GM23338 (cell line): ENCODE results near the gene RASGRF2. TPM values are rescaled to one million over a fixed set of nuclear protein-coding genes. Genes with fewer than 3 reads are reported as not detected.

Source experiments
- ATAC-seq: fragments of 200-7000 bp; cut with Tn5 transposase; 3 replicates; pipeline ENCODE4 v1.9.1; 2020
- DNase-seq: peaks from one replicate; pipeline ENCODE4 v3.0.0-alpha.2; 2015; ENCODE audit warnings: low spot score
- H2AFZ ChIP-seq: fragments of 200-600 bp; sonication (generic); 2 replicates; pipeline ENCODE4 v1.8.0; 2016; ENCODE audit warnings: antibody characterized with exemption, mild to moderate bottlenecking, moderate library complexity
- H3F3A ChIP-seq: fragments of 200-600 bp; sonication (generic); replicated peaks from 2 replicates; pipeline ENCODE4 v1.8.0; 2017; ENCODE audit warnings: antibody characterized with exemption, mixed run types, low read depth
- H3K27ac ChIP-seq: fragments of 200-600 bp; sonication (generic); 2 replicates; pipeline ENCODE4 v1.6.1; 2016; ENCODE audit warnings: low read depth
- H3K27me3 ChIP-seq: fragments of 200-600 bp; sonication (generic); 2 replicates; pipeline ENCODE4 v1.8.0; 2016; ENCODE audit warnings: mild to moderate bottlenecking, mixed run types, moderate library complexity; ENCODE audit not compliant: insufficient read depth
- H3K36me3 ChIP-seq: fragments of 200-600 bp; sonication (generic); 2 replicates; pipeline ENCODE4 v1.8.0; 2016; ENCODE audit warnings: mild to moderate bottlenecking; ENCODE audit not compliant: insufficient read depth
- H3K4me1 ChIP-seq: fragments of 200-600 bp; sonication (generic); 2 replicates; pipeline ENCODE4 v1.8.0; 2016; ENCODE audit warnings: mild to moderate bottlenecking, moderate library complexity; ENCODE audit not compliant: insufficient read depth
- H3K4me2 ChIP-seq: fragments of 200-600 bp; sonication (generic); 2 replicates; pipeline ENCODE4 v1.7.1; 2017; ENCODE audit warnings: mixed run types
- H3K4me3 ChIP-seq: fragments of 200-600 bp; sonication (generic); 2 replicates; pipeline ENCODE4 v1.6.1; 2016; ENCODE audit warnings: mixed run types
- H3K79me2 ChIP-seq: fragments of 200-600 bp; sonication (generic); replicated peaks from 2 replicates; pipeline ENCODE4 v1.8.0; 2017; ENCODE audit warnings: mild to moderate bottlenecking; ENCODE audit not compliant: insufficient read depth
- H3K9me2 ChIP-seq: fragments of 200-600 bp; sonication (generic); 2 replicates; pipeline ENCODE4 v1.8.0; 2017; ENCODE audit not compliant: insufficient read depth
- H4K20me1 ChIP-seq: fragments of 200-600 bp; sonication (generic); replicated peaks from 2 replicates; pipeline ENCODE4 v1.8.0; 2017; ENCODE audit warnings: mild to moderate bottlenecking; ENCODE audit not compliant: insufficient read depth
- H3K27ac Mint-ChIP-seq: 2 replicates; pipeline ENCODE4 v1.8.0; 2020; ENCODE audit warnings: inconsistent platforms, mild to moderate bottlenecking, moderate library complexity, mixed read lengths
- H3K27me3 Mint-ChIP-seq: 3 replicates; pipeline ENCODE4 v1.8.0; 2022; ENCODE audit warnings: low read depth, mild to moderate bottlenecking, moderate library complexity, mixed read lengths, inconsistent platforms; ENCODE audit not compliant: insufficient read depth, poor library complexity
- H3K36me3 Mint-ChIP-seq: 3 replicates; pipeline ENCODE4 v1.8.0; 2021; ENCODE audit warnings: low read depth, mild to moderate bottlenecking, inconsistent platforms, moderate library complexity, mixed read lengths
- H3K4me1 Mint-ChIP-seq: 3 replicates; pipeline ENCODE4 v1.8.0; 2020; ENCODE audit warnings: mild to moderate bottlenecking, inconsistent platforms, mixed read lengths
- H3K4me3 Mint-ChIP-seq: 3 replicates; pipeline ENCODE4 v1.8.0; 2021; ENCODE audit warnings: moderate library complexity, mild to moderate bottlenecking, inconsistent platforms, mixed read lengths
- H3K9me3 Mint-ChIP-seq: 3 replicates; pipeline ENCODE4 v1.8.0; 2020; ENCODE audit warnings: moderate library complexity, mild to moderate bottlenecking, inconsistent platforms, mixed read lengths
- CREB1 ChIP-seq: fragments of 250-450 bp; sonication (Bioruptor Pico); IDR thresholded peaks from 2 replicates; pipeline ENCODE4 v1.5.0; 2020; ENCODE audit warnings: low read depth, mild to moderate bottlenecking, moderate library complexity
- EZH2 ChIP-seq: fragments of 200-600 bp; sonication (generic); IDR thresholded peaks from one replicate; pipeline ENCODE4 v1.8.0; 2017; ENCODE audit warnings: antibody characterized with exemption, mild to moderate bottlenecking, low read depth; ENCODE audit not compliant: unreplicated experiment
- EZH2phosphoT487 ChIP-seq: fragments of 200-600 bp; sonication (generic); IDR thresholded peaks from one replicate; pipeline ENCODE4 v1.8.1; 2018; ENCODE audit warnings: antibody characterized with exemption; ENCODE audit not compliant: unreplicated experiment
- JUNB ChIP-seq: IDR thresholded peaks from one replicate; pipeline ENCODE4 v1.6.1; 2016; ENCODE audit warnings: antibody characterized with exemption; ENCODE audit not compliant: unreplicated experiment
- NANOG ChIP-seq: IDR thresholded peaks from 2 replicates; pipeline ENCODE4 v1.6.1; 2016; ENCODE audit warnings: antibody characterized with exemption, borderline replicate concordance
- POLR2AphosphoS5 ChIP-seq: IDR thresholded peaks from 2 replicates; pipeline ENCODE4 v1.6.1; 2016; ENCODE audit warnings: antibody characterized with exemption, low read depth
- STAT1 ChIP-seq: IDR thresholded peaks from one replicate; pipeline ENCODE4 v1.6.1; 2016; ENCODE audit warnings: antibody characterized with exemption; ENCODE audit not compliant: unreplicated experiment
- ZNF114 ChIP-seq: fragments of 250-450 bp; sonication (Bioruptor Pico); IDR thresholded peaks from 2 replicates; pipeline ENCODE4 v1.5.0; 2020; ENCODE audit warnings: mild to moderate bottlenecking, moderate library complexity
- ZNF331 ChIP-seq: fragments of 250-450 bp; sonication (Bioruptor Pico); IDR thresholded peaks from 2 replicates; pipeline ENCODE4 v1.5.0; 2020; ENCODE audit warnings: low read depth, mild to moderate bottlenecking, moderate library complexity
- polyA plus RNA-seq: library from polyadenylated mRNA; unstranded; fragments of >200 nt; fragmentation: Nextera tagmentation; extraction: Ambion mirVana; gene quantifications from 2 replicates; pipeline ENCODE4 v1.2.1, GENCODE V29; 2016
- total RNA-seq: library from RNA; depleted of rRNA; stranded (reverse); fragments of >200 nt; shearing (Covaris generic); gene quantifications from 2 replicates; pipeline ENCODE4 v1.2.3, GENCODE V29; 2014
- TF ChIP-seq, protein P1 (sequence below): IDR thresholded peaks from one replicate; pipeline ENCODE4 v1.6.1; 2018; ENCODE audit warnings: antibody characterized with exemption; ENCODE audit not compliant: unreplicated experiment
- TF ChIP-seq, protein P2 (sequence below): IDR thresholded peaks from 2 replicates; pipeline ENCODE4 v1.6.1; 2016; ENCODE audit warnings: antibody characterized with exemption
- TF ChIP-seq, protein P3 (sequence below), 2 experiments: fragments of 200-600 bp in 1 of 2; sonication (generic) in 1 of 2; conservative IDR thresholded peaks; 2 replicates each; pipeline versions ENCODE4 v1.5.1 to v1.6.1; 2016 to 2017; ENCODE audit warnings: antibody characterized with exemption in 2 of 2, low read depth in 2 of 2, mild to moderate bottlenecking in 2 of 2, moderate library complexity in 1 of 2
- TF ChIP-seq, protein P4 (sequence below): fragments of 250-450 bp; sonication (Bioruptor Pico); IDR thresholded peaks from 2 replicates; pipeline ENCODE4 v1.5.0; 2020; ENCODE audit warnings: mild to moderate bottlenecking, moderate library complexity

The RASGRF2 gene
- total and polyA plus RNA-seq, 2 experiments from 2014 or later, result 5.0 to 19.2 TPM

DNA sequence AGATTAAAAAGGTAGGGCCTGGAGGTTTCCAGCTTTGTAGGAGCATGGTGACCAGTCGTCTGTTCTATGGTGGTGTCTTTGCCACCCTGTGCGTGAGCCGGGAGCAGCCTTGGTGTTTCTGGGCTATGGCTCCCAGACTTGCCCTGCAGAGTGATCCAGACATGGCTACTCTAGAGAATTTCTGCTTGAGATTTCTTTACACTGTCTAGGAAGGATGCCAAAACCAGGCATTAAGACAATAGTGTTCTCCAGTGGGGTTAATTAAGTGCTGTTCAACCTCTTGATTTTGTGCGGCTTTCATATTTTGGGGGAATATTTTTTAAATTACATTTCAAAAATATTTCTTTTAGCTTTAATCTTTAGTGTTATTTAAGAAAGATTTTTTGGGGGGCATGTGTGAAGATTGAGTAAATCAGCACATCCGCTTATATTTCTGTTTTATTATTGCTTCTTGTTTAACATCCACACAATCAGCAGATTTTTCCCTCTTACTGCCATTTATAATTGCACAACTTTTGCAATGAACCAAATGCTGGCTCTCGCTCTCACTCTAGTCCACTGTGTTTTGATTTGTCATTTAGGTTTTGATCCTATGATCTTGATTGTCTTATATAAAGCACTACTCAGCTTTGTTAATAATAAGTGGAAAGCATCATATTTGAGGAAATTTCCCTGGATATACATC is 110.5 kb downstream of the RASGRF2 start:
- Histone ChIP-seq H3K27me3 (no peaks in the 10 kb centered on the region), H3K4me3 (no peak overlapping the region), H4K20me1 (no peaks in the 10 kb centered on the region), H3K27ac (no peak overlapping the region), H3F3A (no peaks in the 10 kb centered on the region), H3K4me2 (no peak overlapping the region), H3K4me1 (no peaks in the 10 kb centered on the region; the same call in 1 of the 2 replicates), H3K36me3 (0 out of 2 replicates have a peak, but pooled peaks cover 4% of the 10 kb centered on the region), H3K79me2 (no peaks in the 10 kb centered on the region), H2AFZ (no peak overlapping the region), H3K9me2 (no peaks in the 10 kb centered on the region)
- peaks cover 13% of the 10 kb centered on the region; the same call in 2 of the 3 replicates for H3K4me1 Mint-ChIP-seq
- H3K27ac Mint-ChIP-seq, result no peak overlapping the region
- H3K9me3 Mint-ChIP-seq, result no peaks in the 10 kb centered on the region
- DNase-seq (no peak), ATAC-seq (no peak)
- TF ChIP-seq, protein P1, sequence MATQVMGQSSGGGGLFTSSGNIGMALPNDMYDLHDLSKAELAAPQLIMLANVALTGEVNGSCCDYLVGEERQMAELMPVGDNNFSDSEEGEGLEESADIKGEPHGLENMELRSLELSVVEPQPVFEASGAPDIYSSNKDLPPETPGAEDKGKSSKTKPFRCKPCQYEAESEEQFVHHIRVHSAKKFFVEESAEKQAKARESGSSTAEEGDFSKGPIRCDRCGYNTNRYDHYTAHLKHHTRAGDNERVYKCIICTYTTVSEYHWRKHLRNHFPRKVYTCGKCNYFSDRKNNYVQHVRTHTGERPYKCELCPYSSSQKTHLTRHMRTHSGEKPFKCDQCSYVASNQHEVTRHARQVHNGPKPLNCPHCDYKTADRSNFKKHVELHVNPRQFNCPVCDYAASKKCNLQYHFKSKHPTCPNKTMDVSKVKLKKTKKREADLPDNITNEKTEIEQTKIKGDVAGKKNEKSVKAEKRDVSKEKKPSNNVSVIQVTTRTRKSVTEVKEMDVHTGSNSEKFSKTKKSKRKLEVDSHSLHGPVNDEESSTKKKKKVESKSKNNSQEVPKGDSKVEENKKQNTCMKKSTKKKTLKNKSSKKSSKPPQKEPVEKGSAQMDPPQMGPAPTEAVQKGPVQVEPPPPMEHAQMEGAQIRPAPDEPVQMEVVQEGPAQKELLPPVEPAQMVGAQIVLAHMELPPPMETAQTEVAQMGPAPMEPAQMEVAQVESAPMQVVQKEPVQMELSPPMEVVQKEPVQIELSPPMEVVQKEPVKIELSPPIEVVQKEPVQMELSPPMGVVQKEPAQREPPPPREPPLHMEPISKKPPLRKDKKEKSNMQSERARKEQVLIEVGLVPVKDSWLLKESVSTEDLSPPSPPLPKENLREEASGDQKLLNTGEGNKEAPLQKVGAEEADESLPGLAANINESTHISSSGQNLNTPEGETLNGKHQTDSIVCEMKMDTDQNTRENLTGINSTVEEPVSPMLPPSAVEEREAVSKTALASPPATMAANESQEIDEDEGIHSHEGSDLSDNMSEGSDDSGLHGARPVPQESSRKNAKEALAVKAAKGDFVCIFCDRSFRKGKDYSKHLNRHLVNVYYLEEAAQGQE, result no peak
- no peak for TF ChIP-seq CREB1 (CRISPR knock-in tag)
- TF ChIP-seq NANOG, result no peak
- TF ChIP-seq ZNF114, result no peak
- no peak for TF ChIP-seq EZH2
- no peak for TF ChIP-seq EZH2phosphoT487
- no peak for TF ChIP-seq JUNB
- TF ChIP-seq ZNF331 (CRISPR knock-in tag), result no peak
- TF ChIP-seq, protein P2, sequence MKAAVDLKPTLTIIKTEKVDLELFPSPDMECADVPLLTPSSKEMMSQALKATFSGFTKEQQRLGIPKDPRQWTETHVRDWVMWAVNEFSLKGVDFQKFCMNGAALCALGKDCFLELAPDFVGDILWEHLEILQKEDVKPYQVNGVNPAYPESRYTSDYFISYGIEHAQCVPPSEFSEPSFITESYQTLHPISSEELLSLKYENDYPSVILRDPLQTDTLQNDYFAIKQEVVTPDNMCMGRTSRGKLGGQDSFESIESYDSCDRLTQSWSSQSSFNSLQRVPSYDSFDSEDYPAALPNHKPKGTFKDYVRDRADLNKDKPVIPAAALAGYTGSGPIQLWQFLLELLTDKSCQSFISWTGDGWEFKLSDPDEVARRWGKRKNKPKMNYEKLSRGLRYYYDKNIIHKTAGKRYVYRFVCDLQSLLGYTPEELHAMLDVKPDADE, result no peak
- no peak for TF ChIP-seq STAT1
- TF ChIP-seq POLR2AphosphoS5, result no peak
- TF ChIP-seq, protein P3, sequence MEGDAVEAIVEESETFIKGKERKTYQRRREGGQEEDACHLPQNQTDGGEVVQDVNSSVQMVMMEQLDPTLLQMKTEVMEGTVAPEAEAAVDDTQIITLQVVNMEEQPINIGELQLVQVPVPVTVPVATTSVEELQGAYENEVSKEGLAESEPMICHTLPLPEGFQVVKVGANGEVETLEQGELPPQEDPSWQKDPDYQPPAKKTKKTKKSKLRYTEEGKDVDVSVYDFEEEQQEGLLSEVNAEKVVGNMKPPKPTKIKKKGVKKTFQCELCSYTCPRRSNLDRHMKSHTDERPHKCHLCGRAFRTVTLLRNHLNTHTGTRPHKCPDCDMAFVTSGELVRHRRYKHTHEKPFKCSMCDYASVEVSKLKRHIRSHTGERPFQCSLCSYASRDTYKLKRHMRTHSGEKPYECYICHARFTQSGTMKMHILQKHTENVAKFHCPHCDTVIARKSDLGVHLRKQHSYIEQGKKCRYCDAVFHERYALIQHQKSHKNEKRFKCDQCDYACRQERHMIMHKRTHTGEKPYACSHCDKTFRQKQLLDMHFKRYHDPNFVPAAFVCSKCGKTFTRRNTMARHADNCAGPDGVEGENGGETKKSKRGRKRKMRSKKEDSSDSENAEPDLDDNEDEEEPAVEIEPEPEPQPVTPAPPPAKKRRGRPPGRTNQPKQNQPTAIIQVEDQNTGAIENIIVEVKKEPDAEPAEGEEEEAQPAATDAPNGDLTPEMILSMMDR (conservative IDR thresholded peaks at IDR 0.05; ENCODE audit: low read depth in 2 of 2), result no peak
- TF ChIP-seq, protein P4, sequence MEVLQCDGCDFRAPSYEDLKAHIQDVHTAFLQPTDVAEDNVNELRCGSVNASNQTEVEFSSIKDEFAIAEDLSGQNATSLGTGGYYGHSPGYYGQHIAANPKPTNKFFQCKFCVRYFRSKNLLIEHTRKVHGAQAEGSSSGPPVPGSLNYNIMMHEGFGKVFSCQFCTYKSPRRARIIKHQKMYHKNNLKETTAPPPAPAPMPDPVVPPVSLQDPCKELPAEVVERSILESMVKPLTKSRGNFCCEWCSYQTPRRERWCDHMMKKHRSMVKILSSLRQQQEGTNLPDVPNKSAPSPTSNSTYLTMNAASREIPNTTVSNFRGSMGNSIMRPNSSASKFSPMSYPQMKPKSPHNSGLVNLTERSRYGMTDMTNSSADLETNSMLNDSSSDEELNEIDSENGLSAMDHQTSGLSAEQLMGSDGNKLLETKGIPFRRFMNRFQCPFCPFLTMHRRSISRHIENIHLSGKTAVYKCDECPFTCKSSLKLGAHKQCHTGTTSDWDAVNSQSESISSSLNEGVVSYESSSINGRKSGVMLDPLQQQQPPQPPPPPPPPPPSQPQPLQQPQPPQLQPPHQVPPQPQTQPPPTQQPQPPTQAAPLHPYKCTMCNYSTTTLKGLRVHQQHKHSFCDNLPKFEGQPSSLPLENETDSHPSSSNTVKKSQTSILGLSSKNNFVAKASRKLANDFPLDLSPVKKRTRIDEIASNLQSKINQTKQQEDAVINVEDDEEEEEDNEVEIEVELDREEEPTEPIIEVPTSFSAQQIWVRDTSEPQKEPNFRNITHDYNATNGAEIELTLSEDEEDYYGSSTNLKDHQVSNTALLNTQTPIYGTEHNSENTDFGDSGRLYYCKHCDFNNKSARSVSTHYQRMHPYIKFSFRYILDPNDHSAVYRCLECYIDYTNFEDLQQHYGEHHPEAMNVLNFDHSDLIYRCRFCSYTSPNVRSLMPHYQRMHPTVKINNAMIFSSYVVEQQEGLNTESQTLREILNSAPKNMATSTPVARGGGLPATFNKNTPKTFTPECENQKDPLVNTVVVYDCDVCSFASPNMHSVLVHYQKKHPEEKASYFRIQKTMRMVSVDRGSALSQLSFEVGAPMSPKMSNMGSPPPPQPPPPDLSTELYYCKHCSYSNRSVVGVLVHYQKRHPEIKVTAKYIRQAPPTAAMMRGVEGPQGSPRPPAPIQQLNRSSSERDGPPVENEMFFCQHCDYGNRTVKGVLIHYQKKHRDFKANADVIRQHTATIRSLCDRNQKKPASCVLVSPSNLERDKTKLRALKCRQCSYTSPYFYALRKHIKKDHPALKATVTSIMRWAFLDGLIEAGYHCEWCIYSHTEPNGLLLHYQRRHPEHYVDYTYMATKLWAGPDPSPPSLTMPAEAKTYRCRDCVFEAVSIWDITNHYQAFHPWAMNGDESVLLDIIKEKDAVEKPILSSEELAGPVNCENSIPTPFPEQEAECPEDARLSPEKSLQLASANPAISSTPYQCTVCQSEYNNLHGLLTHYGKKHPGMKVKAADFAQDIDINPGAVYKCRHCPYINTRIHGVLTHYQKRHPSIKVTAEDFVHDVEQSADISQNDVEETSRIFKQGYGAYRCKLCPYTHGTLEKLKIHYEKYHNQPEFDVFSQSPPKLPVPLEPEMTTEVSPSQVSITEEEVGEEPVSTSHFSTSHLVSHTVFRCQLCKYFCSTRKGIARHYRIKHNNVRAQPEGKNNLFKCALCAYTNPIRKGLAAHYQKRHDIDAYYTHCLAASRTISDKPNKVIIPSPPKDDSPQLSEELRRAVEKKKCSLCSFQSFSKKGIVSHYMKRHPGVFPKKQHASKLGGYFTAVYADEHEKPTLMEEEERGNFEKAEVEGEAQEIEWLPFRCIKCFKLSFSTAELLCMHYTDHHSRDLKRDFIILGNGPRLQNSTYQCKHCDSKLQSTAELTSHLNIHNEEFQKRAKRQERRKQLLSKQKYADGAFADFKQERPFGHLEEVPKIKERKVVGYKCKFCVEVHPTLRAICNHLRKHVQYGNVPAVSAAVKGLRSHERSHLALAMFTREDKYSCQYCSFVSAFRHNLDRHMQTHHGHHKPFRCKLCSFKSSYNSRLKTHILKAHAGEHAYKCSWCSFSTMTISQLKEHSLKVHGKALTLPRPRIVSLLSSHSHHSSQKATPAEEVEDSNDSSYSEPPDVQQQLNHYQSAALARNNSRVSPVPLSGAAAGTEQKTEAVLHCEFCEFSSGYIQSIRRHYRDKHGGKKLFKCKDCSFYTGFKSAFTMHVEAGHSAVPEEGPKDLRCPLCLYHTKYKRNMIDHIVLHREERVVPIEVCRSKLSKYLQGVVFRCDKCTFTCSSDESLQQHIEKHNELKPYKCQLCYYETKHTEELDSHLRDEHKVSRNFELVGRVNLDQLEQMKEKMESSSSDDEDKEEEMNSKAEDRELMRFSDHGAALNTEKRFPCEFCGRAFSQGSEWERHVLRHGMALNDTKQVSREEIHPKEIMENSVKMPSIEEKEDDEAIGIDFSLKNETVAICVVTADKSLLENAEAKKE (CRISPR knock-in tag), result no peak
- no peak overlapping the region for H3K4me3 Mint-ChIP-seq
- no peaks in the 10 kb centered on the region for H3K27me3 Mint-ChIP-seq
- peaks cover 9% of the 10 kb centered on the region for H3K36me3 Mint-ChIP-seq
